ENCODE measurements around the gene DISP2.

The DISP2 gene

GRCh38 chr15:40428185-40428584, 70.2 kb downstream of the DISP2 start:
- no peaks in the 10 kb centered on the region for H3K9me3 ChIP-seq (ENCODE audit: severe bottlenecking)
- TF ChIP-seq CTCF (IDR thresholded peaks at IDR 0.05; ENCODE audit: low read depth, low read length) = no peak
- no peak overlapping the region for H3K4me3 ChIP-seq (ENCODE audit: low read depth, low read length)
- no peak overlapping the region for H3K27ac ChIP-seq
- H3K27me3 ChIP-seq (ENCODE audit: insufficient read depth, low read depth, severe bottlenecking) = no peaks in the 10 kb centered on the region
- H3K36me3 ChIP-seq = no peaks in the 10 kb centered on the region
- no peak for DNase-seq
